22Rv1 (cell line): ENCODE data around the gene EPS8L1.

Experiments
- H3K27ac ChIP-seq: fragments of 450-650 bp; 2 replicates; pipeline ENCODE4 v1.5.1; 2017
- CTCF ChIP-seq: fragments of 450-650 bp; IDR thresholded peaks from 2 replicates; pipeline ENCODE4 v1.5.1; 2017; ENCODE audit warnings: mild to moderate bottlenecking
- ZFX ChIP-seq: fragments of 450-650 bp; IDR thresholded peaks from 2 replicates; pipeline ENCODE4 v1.6.1; 2017; ENCODE audit warnings: antibody characterized with exemption, borderline replicate concordance

Gene EPS8L1

GRCh38 chr19:55083004-55083850 is 7.6 kb downstream of the EPS8L1 start:
- TF ChIP-seq ZFX = no peak
- 0 out of 2 replicates have a peak overlapping the region, but pooled peaks have one; percentile 32 for H3K27ac ChIP-seq

GRCh38 chr19:55084416-55084815 is 8.7 kb downstream of the EPS8L1 start:
- TF ChIP-seq CTCF (no peak), ZFX (no peak)

GRCh38 chr19:55085923-55086715 is 10.4 kb downstream of the EPS8L1 start:
- no peak for TF ChIP-seq ZFX
- no peak for TF ChIP-seq CTCF
- no peak overlapping the region for H3K27ac ChIP-seq

More at GRCh38 chr19:55084416-55084815, 8.7 kb downstream of the EPS8L1 start:
- no peak overlapping the region for H3K27ac ChIP-seq

DNA sequence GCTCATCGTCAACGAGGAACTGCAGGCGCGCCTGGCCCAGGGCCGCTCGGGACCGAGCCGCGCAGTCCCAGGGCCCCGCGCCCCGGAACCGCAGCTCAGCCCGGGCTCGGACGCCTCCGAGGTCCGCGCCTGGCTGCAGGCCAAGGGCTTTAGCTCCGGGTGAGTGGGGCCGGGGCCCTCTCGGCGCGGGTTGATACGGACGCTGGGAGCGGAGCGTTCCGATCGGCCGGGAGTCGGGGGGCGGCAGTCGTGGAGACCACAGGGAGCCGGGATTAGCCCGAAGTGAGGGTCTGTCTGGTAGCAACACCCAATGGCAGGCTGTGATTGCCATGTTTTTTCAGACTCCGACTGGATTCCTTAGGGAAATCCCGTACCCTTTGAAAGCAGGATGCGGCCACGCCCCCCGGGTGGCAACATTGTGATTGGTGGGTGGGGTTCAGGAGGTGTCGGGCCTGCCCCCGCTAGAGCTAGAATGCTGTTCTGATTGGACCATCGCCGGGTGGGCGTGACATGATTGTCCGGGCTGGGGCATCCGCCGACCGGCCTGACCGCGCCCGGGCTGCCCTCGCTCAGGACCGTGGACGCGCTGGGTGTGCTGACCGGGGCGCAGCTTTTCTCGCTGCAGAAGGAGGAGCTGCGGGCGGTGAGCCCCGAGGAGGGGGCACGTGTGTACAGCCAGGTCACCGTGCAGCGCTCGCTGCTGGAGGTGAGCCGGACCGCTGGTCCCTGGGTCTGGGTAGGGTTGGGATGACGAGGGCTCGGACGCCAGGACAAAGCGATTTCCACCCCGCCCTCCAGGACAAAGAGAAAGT is 11.3 kb downstream of the EPS8L1 start:
- no peak for TF ChIP-seq ZFX
- H3K27ac ChIP-seq = no peak overlapping the region

- peak overlapping the region; percentile 44; the same call in 1 of the 2 replicates for H3K27ac ChIP-seq
- TF ChIP-seq ZFX (no peak), CTCF (no peak)
Measured at GRCh38 chr19:55087542-55087901, 11.9 kb downstream of the EPS8L1 start.

DNA sequence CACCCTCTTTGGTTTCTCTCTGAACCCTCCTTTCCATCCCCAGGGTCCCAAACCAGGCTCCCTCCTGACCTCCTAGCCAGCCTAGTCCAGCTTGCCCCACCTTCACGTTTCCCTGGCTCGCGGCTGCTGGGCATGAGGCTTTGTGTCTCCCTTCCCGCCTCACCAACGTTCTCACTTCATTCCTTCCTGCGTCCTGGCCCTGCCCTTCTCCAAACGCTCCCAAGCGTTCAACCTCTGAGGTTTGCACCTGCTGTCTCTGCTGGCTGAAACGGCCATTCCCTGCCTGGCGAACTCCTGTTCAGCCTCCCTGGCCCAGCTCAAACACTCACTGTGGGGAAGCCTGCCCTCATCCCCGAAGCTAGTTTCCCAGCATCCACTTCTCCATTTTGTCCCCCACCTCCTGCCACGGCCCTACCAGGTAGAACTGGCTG is 12.4 kb downstream of the EPS8L1 start:
- no peak for TF ChIP-seq ZFX
- TF ChIP-seq CTCF = no peak
- H3K27ac ChIP-seq = peak overlapping the region; percentile 44

GRCh38 chr19:55088543-55089341 is 13.1 kb downstream of the EPS8L1 start:
- TF ChIP-seq ZFX (no peak), CTCF (peak; percentile 86)
- H3K27ac ChIP-seq = peak overlapping the region; percentile 44
